NB4 (cell line): Measurements from ENCODE around the gene WDR33.

Experiments used
- CTCF ChIP-seq: IDR thresholded peaks from one replicate; pipeline ENCODE4 v1.5.1; 2012; ENCODE audit warnings: low read depth, low read length
- POLR2A ChIP-seq: IDR thresholded peaks from 2 replicates; pipeline ENCODE4 v1.6.1; 2011; ENCODE audit warnings: mild to moderate bottlenecking; ENCODE audit not compliant: insufficient read length; ENCODE audit errors: extremely low read depth

- no peak for TF ChIP-seq CTCF
- no peak for TF ChIP-seq POLR2A
Measured at GRCh38 chr2:127674241-127675209, 136.4 kb downstream of the WDR33 start.
